ENCODE measurements around the gene HSPA14.

Gene HSPA14

DNA sequence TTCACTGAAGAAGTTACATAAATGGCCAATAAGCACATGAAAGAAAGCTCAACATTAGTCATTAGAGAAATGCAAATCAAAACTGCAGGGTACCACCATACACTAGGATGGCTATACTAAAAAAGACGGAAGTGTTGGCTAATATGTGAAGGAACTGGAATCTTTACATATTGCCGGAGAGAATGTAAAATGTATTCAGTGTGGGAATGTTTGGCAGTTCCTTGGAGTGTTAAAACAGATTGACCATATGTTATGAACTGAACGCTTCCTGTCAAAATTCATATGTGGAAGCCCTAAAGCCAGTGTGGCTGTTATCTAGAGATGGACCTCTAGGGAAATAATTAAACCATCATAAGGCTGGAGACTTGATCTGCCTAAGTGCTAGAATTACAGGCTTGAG is 73.7 kb downstream of the HSPA14 start:
- no peak overlapping the region for H3K4me3 ChIP-seq (ENCODE audit: insufficient read depth, low read length, poor library complexity, severe bottlenecking)
- H4K20me1 ChIP-seq (ENCODE audit: low read depth, low read length): no peaks in the 10 kb centered on the region
- H3K27me3 ChIP-seq (ENCODE audit: low read length): no peaks in the 10 kb centered on the region
- peaks cover 48% of the 10 kb centered on the region; the same call in 1 of the 2 replicates for H3F3A ChIP-seq (ENCODE audit: insufficient read depth)
- H3K36me3 ChIP-seq (ENCODE audit: low read length): peaks cover 56% of the 10 kb centered on the region
- H3K9me3 ChIP-seq (ENCODE audit: insufficient read depth, low read length): no peaks in the 10 kb centered on the region
- no peaks in the 10 kb centered on the region for H3K9me2 ChIP-seq (replicated peaks; ENCODE audit: insufficient read depth, low read length)
- peaks cover 3% of the 10 kb centered on the region; the same call in 1 of the 2 replicates for H3K79me2 ChIP-seq (ENCODE audit: insufficient read depth, low read length)
- TF ChIP-seq EZH2phosphoT487 (conservative IDR thresholded peaks at IDR 0.05; ENCODE audit: low read length): no peak
- TF ChIP-seq, protein P1, sequence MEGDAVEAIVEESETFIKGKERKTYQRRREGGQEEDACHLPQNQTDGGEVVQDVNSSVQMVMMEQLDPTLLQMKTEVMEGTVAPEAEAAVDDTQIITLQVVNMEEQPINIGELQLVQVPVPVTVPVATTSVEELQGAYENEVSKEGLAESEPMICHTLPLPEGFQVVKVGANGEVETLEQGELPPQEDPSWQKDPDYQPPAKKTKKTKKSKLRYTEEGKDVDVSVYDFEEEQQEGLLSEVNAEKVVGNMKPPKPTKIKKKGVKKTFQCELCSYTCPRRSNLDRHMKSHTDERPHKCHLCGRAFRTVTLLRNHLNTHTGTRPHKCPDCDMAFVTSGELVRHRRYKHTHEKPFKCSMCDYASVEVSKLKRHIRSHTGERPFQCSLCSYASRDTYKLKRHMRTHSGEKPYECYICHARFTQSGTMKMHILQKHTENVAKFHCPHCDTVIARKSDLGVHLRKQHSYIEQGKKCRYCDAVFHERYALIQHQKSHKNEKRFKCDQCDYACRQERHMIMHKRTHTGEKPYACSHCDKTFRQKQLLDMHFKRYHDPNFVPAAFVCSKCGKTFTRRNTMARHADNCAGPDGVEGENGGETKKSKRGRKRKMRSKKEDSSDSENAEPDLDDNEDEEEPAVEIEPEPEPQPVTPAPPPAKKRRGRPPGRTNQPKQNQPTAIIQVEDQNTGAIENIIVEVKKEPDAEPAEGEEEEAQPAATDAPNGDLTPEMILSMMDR (IDR thresholded peaks at IDR 0.05; ENCODE audit: insufficient read depth, low read length, poor library complexity, severe bottlenecking): no peak
- no peak overlapping the region for H3K9ac ChIP-seq (ENCODE audit: low read length)
- H3K27ac ChIP-seq (ENCODE audit: low read depth, low read length): no peak overlapping the region
- no peak overlapping the region for H3K4me2 ChIP-seq (ENCODE audit: low read depth, low read length, poor library complexity, severe bottlenecking)
- H2AFZ ChIP-seq (ENCODE audit: low read depth, low read length, severe bottlenecking): no peak overlapping the region

DNA sequence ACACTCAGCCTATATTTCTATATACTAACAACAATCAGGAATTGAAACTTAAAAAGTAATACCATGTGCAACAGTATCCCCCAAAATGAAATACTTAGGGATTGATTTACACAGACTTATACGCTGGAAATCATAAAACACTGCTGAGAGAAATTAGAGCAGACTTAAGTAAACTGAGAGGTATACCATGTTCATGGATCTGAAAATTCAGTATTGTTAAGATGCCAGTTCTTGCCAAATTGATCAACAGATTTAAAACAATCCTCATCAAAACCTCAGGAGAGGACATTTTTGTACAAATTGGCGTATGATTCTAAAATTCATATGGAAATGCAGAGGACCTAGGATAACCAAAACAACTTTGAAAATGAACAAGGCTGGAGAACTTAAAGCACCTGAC is 78.5 kb downstream of the HSPA14 start:
- Histone ChIP-seq H3K79me2 (ENCODE audit: insufficient read depth, low read length) (peaks cover 3% of the 10 kb centered on the region; the same call in 1 of the 2 replicates), H3K4me3 (ENCODE audit: insufficient read depth, low read length, poor library complexity, severe bottlenecking) (no peak overlapping the region), H3K27me3 (ENCODE audit: low read length) (no peaks in the 10 kb centered on the region), H4K20me1 (ENCODE audit: low read depth, low read length) (no peaks in the 10 kb centered on the region), H2AFZ (ENCODE audit: low read depth, low read length, severe bottlenecking) (no peak overlapping the region), H3K36me3 (ENCODE audit: low read length) (peaks cover 78% of the 10 kb centered on the region), H3K27ac (ENCODE audit: low read depth, low read length) (no peak overlapping the region), H3K9me3 (ENCODE audit: insufficient read depth, low read length) (peaks cover 20% of the 10 kb centered on the region; the same call in 1 of the 2 replicates), H3K9ac (ENCODE audit: low read length) (no peak overlapping the region), H3K4me2 (ENCODE audit: low read depth, low read length, poor library complexity, severe bottlenecking) (no peak overlapping the region), H3F3A (ENCODE audit: insufficient read depth) (peaks cover 26% of the 10 kb centered on the region; the same call in 1 of the 2 replicates), H3K9me2 (replicated peaks; ENCODE audit: insufficient read depth, low read length) (no peaks in the 10 kb centered on the region)
- TF ChIP-seq, protein P1 (IDR thresholded peaks at IDR 0.05; ENCODE audit: insufficient read depth, low read length, poor library complexity, severe bottlenecking): no peak
- no peak for TF ChIP-seq EZH2phosphoT487 (conservative IDR thresholded peaks at IDR 0.05; ENCODE audit: low read length)

DNA sequence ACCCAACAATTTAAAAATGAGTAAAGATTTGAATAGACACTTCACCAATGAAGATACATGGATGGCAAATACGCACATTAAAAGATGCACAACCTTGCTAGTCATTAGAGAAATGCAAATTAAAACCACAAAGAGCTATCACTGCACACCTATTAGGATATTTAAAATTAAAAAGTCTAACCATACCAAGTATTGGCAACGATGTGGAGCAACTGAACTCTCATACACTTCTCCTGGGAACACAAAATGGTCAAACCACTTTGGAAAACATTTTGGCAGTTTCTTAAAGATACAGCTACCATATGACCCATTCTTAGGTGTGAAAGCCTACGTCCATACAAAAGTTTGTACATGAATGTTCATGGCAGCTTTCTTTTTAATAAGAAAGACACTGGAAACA is 79.7 kb downstream of the HSPA14 start:
- H3K9ac ChIP-seq (ENCODE audit: low read length): no peak overlapping the region
- H3K36me3 ChIP-seq (ENCODE audit: low read length): peaks cover 86% of the 10 kb centered on the region
- no peak overlapping the region for H3K27ac ChIP-seq (ENCODE audit: low read depth, low read length)
- peaks cover 20% of the 10 kb centered on the region; the same call in 1 of the 2 replicates for H3K9me3 ChIP-seq (ENCODE audit: insufficient read depth, low read length)
- H3F3A ChIP-seq (ENCODE audit: insufficient read depth): peaks cover 23% of the 10 kb centered on the region; the same call in 1 of the 2 replicates
- H4K20me1 ChIP-seq (ENCODE audit: low read depth, low read length): no peaks in the 10 kb centered on the region
- H3K79me2 ChIP-seq (ENCODE audit: insufficient read depth, low read length): no peaks in the 10 kb centered on the region; the same call in 1 of the 2 replicates
- no peak overlapping the region for H2AFZ ChIP-seq (ENCODE audit: low read depth, low read length, severe bottlenecking)
- no peak for TF ChIP-seq EZH2phosphoT487 (conservative IDR thresholded peaks at IDR 0.05; ENCODE audit: low read length)
- TF ChIP-seq, protein P1 (IDR thresholded peaks at IDR 0.05; ENCODE audit: insufficient read depth, low read length, poor library complexity, severe bottlenecking): no peak
- no peaks in the 10 kb centered on the region for H3K9me2 ChIP-seq (replicated peaks; ENCODE audit: insufficient read depth, low read length)
- no peak overlapping the region for H3K4me3 ChIP-seq (ENCODE audit: insufficient read depth, low read length, poor library complexity, severe bottlenecking)
- no peak overlapping the region for H3K4me2 ChIP-seq (ENCODE audit: low read depth, low read length, poor library complexity, severe bottlenecking)
- no peaks in the 10 kb centered on the region for H3K27me3 ChIP-seq (ENCODE audit: low read length)

Measured in SU-DHL-6 (cell line).